HPDE6-E6E7 (cell line): ENCODE measurements around the gene RFX8.
"Not testable (repeated sequence)": the region's sequence is repeated elsewhere in the genome, so short reads cannot be mapped to it uniquely, and the experiment has no call there.

ENCODE experiments used
- DNase-seq: peaks from one replicate; pipeline ENCODE4 v3.0.0; 2011; ENCODE audit warnings: missing footprints; ENCODE audit errors: extremely low spot score

The RFX8 gene

DNA sequence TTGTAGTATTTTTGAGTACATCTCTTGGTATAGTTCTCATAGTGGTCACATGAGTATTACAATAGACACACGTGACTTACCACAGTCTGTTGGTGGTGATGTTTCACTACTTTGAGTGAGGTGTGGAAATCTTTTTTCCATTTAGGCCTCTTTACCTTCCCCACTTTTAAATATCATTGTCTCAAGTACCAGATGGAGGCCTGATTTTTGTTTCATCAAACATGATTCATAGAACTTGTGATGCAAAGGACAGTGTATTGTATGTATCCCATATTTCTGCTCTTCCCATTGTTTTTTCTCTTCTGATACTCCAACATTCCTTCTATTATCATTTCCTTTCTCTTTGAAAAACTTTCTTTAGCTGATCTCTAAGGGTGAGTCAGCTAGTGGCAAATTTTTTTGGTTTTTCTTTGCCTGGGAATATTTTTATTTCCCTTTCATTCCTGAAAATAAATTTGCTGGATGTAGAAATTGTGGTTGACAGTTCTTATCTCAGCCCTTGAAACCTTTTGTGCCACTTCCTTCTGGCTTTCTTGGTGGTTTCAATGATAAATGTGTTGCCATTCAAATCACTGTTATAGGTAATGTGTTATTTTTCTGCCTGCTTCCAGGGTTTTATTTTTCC, 32.8 kb downstream of the RFX8 start:
- DNase-seq: no peak

DNA sequence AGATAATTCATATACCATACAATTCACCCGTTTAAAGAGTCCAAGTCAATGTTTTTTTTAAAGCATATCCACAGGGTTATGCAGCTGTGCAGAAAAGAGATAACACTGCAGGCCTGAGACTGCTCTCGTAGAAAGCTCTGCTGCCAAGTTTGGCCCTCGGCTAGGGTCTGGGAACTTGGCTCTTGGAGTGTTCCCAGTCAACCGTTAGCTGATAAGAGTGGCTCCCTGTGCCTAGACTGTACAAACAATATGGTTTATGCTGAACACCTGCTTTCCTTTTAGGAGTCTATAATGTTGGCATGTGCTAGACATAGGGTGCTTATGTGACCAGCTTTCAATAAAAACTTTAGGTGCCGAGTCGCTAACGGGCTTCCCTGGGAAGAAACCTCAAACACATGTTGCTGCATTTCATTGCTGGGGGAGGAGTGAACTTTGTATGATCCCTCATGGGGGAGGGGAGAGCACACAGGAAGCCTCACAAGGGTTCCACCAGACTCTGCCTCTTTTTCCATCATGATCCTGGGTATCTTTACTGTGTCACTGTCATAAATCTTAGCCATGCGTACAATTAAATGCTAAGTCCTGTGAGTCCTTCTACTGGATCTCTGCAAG, 34.7 kb downstream of the RFX8 start:
- no peak for DNase-seq

DNA sequence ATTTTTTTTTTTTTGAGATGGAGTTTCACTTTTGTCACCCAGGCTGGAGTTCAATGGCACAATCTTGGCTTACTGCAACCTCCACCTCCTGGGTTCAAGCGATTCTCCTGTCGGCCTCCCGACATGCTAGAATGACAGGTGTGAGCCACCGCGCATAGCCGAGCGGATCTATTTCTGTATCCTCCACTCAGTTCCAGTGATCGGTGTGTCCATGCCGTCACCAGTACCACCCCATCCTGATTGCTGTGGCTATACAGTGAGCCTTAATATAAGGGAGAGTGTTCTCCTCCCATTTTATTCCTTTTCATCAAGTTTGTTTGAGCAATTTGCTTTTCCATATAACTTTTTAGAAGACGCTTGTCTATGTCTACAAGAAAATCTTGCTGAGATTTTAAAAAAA, 35.2 kb downstream of the RFX8 start:
- no peak for DNase-seq

DNA sequence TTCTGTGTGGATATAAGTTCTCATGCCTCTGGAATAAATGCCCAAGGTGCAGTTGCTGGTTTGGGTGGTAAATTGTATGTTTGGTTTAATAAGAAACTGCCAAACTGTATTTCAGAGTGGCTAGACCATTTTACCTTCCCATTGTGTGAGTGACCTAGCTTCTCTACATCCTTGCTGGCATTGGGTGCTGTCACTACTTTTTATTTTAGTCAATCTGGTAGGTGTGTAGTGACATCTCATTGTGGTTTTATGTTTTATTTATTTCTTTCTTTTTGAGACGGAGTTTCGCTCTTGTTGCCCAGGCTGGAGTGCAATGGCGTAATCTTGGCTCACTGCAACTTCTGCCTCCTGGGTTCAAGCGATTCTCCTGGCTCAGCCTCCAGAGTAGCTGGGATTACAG, 36.4 kb downstream of the RFX8 start:
- not testable (repeated sequence) for DNase-seq

DNA sequence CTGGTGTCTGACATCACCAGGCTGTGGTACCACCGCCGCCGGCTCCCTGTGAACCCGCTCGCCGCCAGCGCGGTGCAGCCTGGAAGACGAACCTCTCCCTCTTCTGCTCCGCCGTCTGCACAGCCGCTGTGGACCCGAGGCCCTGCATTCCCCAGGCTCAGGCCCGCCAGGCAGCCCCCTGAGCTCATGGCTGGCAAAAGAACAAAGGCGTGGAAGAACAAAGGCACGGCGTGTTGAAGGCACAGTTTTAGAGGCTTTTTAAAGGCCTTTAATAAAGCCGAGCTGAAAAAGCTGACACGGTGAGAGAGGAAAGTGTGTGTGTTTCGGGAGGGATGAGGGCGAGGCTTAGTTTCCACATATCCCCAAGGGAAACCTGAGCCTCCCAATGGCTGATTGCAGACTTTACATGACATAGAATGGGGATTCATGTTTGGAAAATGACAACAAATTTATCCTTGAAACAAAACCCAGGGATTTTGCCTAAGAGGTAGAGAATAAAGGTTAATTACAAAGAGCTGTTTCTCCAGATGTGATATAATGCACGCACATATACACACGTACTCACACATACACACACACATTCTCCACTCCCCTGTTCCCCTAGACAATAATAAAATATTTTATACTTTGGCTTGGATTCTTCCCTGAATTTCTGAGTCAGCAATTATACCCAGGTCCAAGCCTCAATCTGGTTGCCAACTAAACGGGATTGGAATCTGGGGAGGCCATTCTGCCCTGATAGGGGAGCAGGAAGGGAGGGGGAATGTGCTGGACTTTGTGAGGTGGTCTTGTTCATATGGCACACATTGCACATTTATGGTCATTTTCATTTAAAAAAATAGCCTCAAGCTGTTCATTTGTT, 39.7 kb downstream of the RFX8 start:
- DNase-seq: no peak

DNA sequence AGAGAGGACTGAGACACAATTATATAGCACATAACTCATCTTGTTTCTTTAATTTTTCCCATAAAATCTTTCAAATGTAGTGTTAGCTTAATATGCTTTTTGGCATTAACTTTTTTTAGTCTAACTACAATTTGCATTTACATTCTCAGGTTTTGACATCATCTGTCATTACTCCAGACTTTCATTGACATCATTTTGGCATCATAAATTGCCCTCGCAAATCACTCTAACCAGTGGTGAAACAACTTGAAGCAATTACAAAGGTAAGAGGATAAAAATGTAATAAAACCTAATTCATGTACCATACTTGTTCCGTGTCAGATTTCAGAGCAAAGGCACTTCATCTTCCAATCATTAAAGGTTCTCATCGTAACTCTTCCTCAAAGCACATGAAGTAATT, 41.4 kb downstream of the RFX8 start:
- no peak for DNase-seq

DNA sequence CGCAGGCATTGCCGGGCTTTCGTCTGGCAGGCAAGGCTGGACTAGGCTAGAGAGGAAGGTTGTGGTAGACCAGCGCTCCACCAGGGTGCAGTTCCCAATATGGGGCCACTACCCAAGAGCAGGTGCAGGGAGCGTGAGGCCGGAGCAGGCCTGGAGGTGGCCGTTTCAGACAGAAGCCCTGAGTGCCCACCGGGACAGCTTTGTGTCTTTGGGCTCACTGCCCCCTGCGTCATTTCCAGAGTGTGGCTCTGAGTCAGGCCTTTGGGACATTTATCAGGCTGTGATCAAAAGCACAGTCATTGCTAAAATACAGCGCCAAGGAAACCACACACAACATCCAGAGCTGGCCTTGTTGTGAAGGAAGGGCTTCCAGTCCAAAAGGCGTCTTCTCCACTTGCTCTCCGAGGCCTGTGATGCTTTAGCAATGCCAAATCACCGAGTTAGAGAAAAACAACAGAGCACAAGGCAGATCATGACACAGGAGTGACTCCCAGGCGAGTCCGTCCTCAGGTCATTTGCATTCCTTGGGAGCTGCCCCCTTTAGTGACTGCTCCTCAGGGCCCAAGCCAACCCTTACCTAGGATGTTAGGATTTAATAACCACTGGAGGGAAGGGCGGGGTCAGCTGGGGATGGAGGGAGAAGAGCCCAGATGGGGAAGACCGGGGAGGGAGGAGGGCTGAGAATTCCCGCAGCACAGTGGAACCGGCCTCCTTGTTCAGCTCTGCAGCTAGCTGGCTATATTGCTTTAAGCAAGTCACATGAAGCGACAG, 42.3 kb downstream of the RFX8 start:
- no peak for DNase-seq

DNA sequence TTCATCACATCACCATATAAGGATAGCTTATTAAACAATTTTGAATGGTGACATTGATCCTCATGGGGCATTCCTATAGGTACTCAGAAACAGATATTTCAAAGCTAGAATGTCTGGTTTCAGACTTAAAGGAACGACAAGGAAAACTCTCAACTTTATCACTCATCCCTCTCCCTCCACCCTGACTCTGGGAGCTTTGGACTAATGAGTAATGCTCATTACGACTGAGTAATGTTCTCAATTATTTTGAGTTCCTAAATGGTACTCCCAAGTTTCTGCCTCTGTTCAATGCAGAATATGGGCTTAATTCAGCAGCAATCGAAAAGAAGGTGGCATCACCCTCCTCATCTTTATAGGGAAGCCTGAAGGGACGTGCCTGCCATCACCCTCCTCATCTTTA, 43.4 kb downstream of the RFX8 start:
- DNase-seq: no peak

DNA sequence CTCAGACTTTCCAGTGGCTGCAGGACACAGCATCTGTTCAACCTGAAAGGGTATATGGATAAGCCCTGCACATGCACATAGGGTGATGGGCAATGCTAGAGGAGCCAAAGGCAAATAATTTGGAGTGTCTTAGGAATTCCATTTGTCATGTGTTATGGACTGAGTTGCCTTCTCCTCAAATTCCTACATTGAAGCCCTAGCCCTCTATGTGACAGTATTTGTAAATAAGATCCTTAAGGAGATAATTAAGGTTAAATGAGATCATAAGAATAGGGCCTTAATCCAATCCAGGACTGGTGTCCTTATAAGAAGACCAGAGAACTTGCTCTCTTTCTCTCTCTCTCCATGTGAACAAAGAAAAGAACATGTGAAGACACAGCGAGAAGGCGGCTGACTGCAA, 44.8 kb downstream of the RFX8 start:
- DNase-seq: no peak

DNA sequence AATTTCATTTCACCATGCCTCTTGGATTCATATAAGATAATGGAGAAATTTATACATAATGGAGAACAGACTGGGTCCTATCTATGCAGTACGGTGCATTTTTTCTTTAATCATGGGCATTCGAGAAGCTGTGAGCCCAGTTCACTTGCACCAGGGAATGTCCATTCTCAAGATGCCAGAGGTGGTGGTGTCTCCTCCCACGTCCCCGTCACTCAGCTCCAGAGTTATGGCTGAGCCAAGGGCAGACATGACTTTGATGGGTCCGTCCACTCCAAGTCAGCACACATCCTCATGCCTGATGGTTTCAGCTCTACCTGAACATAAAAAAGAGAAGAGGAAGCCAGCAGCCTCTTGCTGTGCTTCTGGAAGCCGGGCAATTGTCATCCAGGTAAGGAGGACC, 45.5 kb downstream of the RFX8 start:
- DNase-seq: no peak

DNA sequence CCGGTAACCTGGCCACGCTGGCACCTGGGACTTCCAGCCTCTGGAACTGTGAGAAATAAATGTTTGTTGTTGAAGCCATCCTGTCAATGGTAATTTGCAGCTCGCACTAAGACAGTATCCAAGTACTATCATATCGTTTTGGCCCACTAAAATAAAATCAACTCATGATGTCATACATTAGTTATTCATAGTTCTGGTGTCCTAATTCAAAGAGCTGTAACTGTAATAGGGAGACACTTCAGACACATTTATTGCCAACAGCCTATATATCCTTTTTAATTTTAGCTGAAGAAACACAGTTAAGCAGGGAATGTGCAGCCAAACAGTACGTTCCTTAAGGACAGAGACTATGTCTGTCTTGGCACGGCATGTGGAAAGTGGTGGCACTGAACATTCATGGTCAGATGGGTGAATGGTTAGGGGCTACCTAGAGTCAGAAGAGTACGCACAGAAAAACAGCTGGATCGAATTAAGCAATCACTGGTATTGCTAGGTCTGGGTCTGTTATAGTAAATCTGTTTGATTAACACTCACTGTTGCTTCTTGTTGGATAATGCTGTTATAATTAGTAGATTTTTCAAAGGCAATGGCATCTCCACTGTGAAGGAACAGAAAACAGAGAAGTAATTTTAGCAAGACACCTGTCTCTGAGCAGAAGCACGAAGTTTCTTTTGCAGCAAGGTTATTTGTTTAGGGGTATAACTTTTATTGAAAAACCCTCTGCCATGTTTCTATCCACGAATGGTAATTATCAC, 46.3 kb downstream of the RFX8 start:
- DNase-seq: no peak

DNA sequence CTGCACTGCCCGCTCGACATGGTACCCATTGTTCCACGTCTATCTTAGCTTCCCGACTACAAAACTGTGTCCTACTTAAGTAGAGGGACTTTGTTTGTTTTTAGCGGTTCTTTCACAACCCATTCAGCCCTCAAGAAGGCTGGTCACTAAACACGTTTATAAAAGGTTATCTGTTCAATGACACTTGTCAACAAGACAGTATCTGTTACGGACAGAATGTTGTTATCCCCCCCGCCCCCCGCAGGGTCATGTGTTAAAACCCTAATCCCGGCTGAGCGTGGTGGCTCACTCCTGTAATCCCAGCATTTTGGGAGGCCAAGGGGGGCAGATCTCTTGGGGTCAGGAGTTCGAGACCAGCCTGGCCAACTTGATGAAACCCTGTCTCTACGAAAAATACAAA, 47.2 kb downstream of the RFX8 start:
- DNase-seq: no peak

DNA sequence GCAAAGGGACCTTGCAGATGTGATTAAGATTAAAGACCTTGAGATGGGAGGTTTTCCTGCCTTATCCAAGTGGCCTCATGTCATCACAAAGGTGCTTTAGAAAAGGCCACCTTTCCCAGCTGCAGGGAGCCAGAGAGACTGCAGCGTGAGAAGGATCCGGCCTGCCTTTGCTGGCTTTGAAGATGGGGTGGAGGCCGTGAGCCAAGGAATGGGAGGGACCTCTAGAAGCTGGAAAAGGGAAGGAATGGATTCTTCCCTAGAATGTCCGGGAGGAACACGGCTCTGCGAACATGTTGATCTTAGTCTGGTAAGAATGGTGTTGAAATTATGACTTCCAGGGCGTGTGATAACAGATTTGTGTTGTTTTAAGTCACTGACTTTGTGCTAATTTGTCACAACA, 47.7 kb downstream of the RFX8 start:
- DNase-seq: no peak

DNA sequence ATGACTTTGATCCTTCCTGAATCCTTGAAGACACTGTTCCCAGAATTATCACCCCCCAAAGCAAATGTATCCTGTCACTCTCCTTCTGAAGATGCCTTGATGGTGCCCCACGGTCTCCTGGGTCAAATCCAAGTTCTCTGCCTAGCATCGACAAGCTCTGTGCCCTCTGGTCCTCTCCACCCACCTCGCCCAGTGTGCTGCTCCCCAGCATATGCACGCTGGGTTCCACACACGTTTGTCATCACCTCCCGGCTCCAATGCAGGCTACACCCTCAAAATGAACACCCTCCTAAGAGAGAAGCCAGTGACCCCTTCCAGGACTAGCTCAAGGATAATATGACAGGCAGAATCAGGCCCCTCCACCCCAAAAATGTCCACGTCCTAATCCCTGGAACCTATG, 48.1 kb downstream of the RFX8 start:
- no peak for DNase-seq

DNA sequence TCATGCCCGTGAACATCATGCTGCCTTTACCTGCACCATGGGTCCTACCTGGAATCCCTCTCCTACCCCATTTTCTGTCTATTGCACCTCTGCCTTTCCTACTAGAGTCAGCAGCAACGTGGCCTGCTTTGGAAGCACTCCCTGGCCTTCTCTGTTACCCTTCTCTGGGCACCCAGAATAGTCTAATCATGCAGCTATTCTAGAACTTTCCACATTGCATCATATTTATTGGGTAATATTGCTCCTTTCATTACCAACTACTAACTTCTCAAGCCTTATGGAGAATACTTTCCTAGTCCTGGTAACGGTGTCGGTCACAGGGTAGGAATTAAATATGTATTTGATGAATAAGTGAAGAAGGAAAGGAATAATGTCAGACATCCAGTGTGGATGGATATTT, 54.3 kb downstream of the RFX8 start:
- no peak for DNase-seq

DNA sequence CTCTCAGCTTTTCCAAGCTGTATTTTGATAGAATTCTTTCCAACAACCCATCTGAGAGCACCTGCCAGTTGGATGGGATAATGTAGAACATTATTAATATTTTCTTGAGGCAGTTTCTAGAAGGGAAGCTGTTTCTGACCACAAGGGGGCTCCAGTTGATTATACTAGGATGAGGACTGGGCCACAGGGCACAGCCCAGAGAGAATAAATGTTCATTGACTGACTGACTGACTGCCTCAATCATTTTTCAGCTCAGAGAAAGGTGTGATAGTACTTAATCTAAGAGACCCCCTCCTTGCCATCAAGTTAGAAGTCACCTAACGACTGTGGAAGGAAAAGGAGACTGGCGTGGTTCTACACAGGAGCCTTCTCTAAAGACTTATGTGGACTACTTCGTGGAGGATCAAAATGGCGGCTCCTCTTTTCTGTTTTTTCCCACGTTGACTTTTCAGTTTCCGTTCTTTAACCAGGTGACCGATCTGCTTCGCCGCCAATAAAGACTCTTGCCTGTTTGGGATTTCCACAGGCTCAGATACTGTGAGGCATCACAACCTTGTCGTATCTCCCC, 55.7 kb downstream of the RFX8 start:
- peak; percentile 52 for DNase-seq

DNA sequence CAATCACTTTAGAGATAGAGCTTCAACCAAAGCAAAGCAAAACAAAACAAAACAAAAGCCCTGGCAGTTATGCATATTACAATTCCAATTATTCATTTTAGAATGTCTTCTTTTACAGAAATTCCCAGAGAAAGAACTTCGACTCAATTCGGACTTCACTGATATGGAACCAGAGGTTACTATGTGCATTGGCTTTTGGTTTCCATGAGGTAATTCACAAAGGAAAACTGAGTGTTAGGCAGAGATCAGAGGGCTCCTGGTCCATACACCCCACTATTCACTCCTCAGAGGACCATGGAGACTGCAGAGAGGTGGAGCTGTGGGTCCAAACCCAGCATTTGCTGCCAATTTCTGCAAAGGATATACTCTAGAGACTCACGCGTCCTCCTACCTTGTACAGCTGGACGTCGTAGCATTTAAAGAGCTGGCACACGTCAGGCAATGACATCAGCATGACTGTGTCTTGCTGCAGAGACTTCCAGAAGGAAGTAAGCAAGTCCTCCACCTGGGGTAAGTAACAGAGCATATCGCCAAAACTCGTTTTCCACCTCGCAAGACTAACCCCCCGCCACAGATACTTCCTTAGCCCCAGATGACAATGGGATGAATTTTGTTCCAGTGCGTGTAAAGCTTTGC, 56.3 kb downstream of the RFX8 start:
- peak; percentile 34 for DNase-seq

DNA sequence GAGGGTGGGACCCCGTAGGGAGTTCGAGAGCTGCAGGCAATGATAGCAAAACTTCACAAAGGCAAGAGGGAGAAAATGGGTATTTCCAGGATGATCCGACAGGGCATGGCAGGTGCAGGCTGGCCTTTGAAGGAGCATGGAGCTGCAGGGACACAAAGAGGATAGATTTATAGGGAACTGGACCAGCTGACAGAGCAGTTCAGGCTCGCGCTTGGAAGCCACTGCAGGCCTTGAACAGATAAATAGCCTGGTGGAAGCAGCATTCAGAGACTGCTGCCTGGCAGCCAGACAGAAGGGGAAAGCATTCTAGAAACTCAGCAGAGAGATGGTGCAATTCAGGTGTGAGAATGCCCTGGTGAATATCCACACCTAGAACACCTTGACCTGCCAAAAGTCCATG, 58.3 kb downstream of the RFX8 start:
- DNase-seq: no peak

DNA sequence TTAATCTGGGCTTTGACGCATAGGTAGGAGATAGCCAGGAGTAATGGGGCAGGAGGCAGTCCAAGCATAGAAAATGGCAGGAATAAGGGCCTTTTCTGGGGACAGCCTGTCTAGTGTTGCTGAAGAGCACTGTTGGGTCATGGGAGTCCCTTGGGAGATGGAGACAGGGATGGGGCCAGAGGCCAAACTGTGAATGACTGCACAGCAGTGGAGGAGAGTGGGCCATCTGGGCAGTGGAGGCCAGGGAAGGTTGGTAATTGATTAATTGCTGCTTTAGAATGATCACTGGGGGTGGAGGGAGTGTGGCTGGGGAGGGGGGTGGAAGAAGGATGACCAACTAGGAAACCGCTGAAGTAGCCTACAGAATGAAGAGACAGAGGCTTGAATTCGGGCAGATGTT, 59.0 kb downstream of the RFX8 start:
- DNase-seq: no peak

DNA sequence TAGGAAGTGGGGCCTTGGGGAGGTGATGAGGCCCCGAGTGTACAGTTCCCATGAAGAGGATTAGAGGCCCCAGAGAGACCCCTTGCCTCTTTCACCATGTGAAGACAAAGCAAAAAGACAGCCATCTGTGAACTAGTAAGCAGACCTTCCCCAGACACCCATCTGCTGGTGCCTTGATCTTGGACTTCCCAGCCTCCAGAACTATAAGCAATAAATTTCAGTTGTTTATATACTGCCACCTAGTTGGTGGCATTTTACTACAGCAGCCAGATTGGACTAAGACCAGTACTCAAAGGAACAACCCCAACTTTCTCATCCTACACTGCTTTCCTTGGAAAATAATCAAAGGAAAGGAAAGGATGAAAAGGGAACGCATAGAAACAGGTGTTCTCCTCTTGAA, 59.7 kb downstream of the RFX8 start:
- DNase-seq: no peak
